Vagina (tissue), 2 donors: ENCODE measurements around the gene PLEKHA8. TPM values are rescaled to one million over a fixed set of nuclear protein-coding genes. Genes with fewer than 3 reads are reported as not detected.

Source experiments
- DNase-seq, 2 donors: peaks; one replicate each; pipeline ENCODE4 v3.0.0-alpha.2; 2017; ENCODE audit errors: extremely low spot score in 2 of 2
- H3K27ac ChIP-seq: fragments of 200-600 bp; sonication (generic); one replicate; pipeline ENCODE4 v1.5.1; 2019
- H3K27me3 ChIP-seq: fragments of 200-600 bp; sonication (generic); one replicate; pipeline ENCODE4 v1.5.1; 2019
- H3K36me3 ChIP-seq, 2 donors: fragments of 200-600 bp; sonication (generic); one replicate each; pipeline ENCODE4 v1.5.1; 2017 to 2019
- H3K4me1 ChIP-seq: fragments of 200-600 bp; sonication (generic); one replicate; pipeline ENCODE4 v1.5.1; 2019
- H3K4me3 ChIP-seq, 2 donors: fragments of 200-600 bp; sonication (generic); 1 replicate in 1 of 2; 2 replicates in 1 of 2; pipeline ENCODE4 v1.5.1; 2016 to 2019
- H3K9me3 ChIP-seq: fragments of 200-600 bp; sonication (generic); one replicate; pipeline ENCODE4 v1.5.1; 2019
- POLR2A ChIP-seq, 2 donors: fragments of 450-650 bp; IDR thresholded peaks; one replicate each; pipeline ENCODE4 v1.6.1; 2017; ENCODE audit warnings: antibody characterized with exemption in 2 of 2, mild to moderate bottlenecking in 2 of 2, moderate library complexity in 2 of 2
- POLR2AphosphoS5 ChIP-seq, 2 donors: sonication (generic); formaldehyde crosslinking; IDR thresholded peaks; one replicate each; pipeline ENCODE4 v1.9.0; 2017; ENCODE audit warnings: antibody characterized with exemption in 2 of 2, mild to moderate bottlenecking in 2 of 2, low read depth in 1 of 2; ENCODE audit not compliant: insufficient read depth in 1 of 2
- intact Hi-C: fragments of 100-400 bp; cut with DNase I; formaldehyde crosslinking; loops from one replicate; pipeline ENCODE4 v1.15.1; 2023
- total RNA-seq: library from RNA; depleted of rRNA; stranded (reverse); fragments of >200 nt; gene quantifications from one replicate; pipeline ENCODE4 v1.2.3, GENCODE V29; 2016
- TF ChIP-seq, protein P1 (sequence below), 3 experiments: fragments of 450-650 bp in 2 of 3; fragments of 200-600 bp in 1 of 3; sonication (generic) in 1 of 3; IDR thresholded peaks; one replicate each; pipeline ENCODE4 v1.5.1; 2017 to 2019; ENCODE audit warnings: antibody characterized with exemption in 3 of 3, mild to moderate bottlenecking in 2 of 3, moderate library complexity in 2 of 3

PLEKHA8 gene
- total RNA-seq, 1 donor from 2014 or later, result 12.3 TPM

DNA sequence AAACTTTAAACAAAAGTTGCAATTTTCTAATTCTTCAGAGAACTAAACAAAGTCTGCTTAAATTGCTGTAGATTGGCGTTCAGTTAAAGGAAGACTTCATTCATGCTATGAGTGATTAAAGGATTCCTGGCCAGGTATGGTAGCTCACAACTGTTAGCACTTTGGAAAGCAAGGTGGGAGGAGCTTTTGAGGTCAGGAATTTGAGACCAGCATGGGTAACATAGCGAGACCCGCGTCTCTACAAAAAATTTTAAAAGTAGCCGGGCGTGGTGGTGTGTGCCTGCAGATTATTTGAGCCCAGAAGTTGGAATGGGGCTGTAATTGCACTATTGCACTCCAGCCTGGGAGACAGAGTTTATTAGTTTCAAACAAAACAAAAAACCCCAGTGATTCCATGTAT is 25.1 kb upstream of the PLEKHA8 start:
- intact Hi-C loops, result no loop called here
- DNase-seq, result no peak
- H3K27ac ChIP-seq, result no peak overlapping the region
- no peaks in the 10 kb centered on the region for H3K9me3 ChIP-seq
- TF ChIP-seq, protein P1, sequence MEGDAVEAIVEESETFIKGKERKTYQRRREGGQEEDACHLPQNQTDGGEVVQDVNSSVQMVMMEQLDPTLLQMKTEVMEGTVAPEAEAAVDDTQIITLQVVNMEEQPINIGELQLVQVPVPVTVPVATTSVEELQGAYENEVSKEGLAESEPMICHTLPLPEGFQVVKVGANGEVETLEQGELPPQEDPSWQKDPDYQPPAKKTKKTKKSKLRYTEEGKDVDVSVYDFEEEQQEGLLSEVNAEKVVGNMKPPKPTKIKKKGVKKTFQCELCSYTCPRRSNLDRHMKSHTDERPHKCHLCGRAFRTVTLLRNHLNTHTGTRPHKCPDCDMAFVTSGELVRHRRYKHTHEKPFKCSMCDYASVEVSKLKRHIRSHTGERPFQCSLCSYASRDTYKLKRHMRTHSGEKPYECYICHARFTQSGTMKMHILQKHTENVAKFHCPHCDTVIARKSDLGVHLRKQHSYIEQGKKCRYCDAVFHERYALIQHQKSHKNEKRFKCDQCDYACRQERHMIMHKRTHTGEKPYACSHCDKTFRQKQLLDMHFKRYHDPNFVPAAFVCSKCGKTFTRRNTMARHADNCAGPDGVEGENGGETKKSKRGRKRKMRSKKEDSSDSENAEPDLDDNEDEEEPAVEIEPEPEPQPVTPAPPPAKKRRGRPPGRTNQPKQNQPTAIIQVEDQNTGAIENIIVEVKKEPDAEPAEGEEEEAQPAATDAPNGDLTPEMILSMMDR (IDR thresholded peaks at IDR 0.05), result no peak
- TF ChIP-seq POLR2A (IDR thresholded peaks at IDR 0.05) (no peak), POLR2AphosphoS5 (IDR thresholded peaks at IDR 0.05; ENCODE audit: insufficient read depth in 1 of 2, low read depth in 1 of 2) (no peak)
- H3K27me3 ChIP-seq, result no peaks in the 10 kb centered on the region
- no peaks in the 10 kb centered on the region for H3K4me1 ChIP-seq
- no peaks in the 10 kb centered on the region for H3K36me3 ChIP-seq
- H3K4me3 ChIP-seq, result no peak overlapping the region

DNA sequence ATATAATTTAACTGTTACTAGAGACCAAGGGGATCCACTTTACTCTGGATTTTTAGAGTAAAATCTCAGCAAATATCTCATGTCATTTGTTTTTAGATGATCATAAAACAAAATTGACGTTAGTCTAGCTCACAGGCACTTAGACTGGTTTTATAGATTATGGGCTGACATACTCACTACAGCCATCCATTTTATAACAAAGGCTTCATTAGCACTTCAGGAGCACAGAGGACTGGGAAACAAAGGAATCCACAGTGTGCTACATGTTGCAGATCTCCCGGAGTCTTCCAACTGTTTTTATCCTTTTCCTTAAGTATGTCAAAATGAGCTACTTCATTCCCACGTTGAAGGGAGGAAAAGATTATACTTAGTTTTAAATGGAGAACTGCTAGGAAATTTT is 22.7 kb upstream of the PLEKHA8 start:
- intact Hi-C loops, result no loop called here
- no peaks in the 10 kb centered on the region for H3K4me1 ChIP-seq
- no peak for DNase-seq
- TF ChIP-seq POLR2A (IDR thresholded peaks at IDR 0.05) (no peak), POLR2AphosphoS5 (IDR thresholded peaks at IDR 0.05; ENCODE audit: insufficient read depth in 1 of 2, low read depth in 1 of 2) (no peak)
- TF ChIP-seq, protein P1 (IDR thresholded peaks at IDR 0.05), result no peak
- no peak overlapping the region for H3K4me3 ChIP-seq
- H3K9me3 ChIP-seq, result no peaks in the 10 kb centered on the region
- H3K36me3 ChIP-seq, result no peaks in the 10 kb centered on the region
- H3K27ac ChIP-seq, result no peak overlapping the region
- H3K27me3 ChIP-seq, result no peaks in the 10 kb centered on the region

DNA sequence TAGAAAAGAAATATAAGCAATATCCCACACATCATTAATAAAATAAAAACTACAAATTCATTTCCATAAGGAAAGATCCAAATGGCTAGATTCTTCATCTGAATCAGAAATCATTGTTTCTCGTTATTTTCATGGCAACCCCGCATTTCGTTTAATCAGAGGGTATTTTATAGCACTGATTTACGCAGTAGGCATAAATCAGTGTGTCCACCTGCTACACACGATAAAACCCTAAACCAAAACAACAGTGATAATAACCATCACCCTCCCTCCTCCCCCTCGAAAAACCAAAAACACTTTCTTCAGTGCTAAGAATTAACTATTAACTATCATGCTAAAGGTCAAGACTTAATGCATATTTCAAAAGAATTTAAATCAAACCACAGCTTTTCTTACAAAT is 18.2 kb upstream of the PLEKHA8 start:
- Histone ChIP-seq H3K27ac (no peak overlapping the region), H3K4me1 (no peaks in the 10 kb centered on the region), H3K27me3 (no peaks in the 10 kb centered on the region), H3K9me3 (no peaks in the 10 kb centered on the region), H3K4me3 (no peak overlapping the region), H3K36me3 (peaks cover 0 to 5% of the 10 kb centered on the region in 2 donors)
- no peak for DNase-seq
- intact Hi-C loops, result no loop called here
- no peak for TF ChIP-seq POLR2AphosphoS5 (IDR thresholded peaks at IDR 0.05; ENCODE audit: insufficient read depth in 1 of 2, low read depth in 1 of 2)
- TF ChIP-seq, protein P1 (IDR thresholded peaks at IDR 0.05), result no peak
- no peak for TF ChIP-seq POLR2A (IDR thresholded peaks at IDR 0.05)

DNA sequence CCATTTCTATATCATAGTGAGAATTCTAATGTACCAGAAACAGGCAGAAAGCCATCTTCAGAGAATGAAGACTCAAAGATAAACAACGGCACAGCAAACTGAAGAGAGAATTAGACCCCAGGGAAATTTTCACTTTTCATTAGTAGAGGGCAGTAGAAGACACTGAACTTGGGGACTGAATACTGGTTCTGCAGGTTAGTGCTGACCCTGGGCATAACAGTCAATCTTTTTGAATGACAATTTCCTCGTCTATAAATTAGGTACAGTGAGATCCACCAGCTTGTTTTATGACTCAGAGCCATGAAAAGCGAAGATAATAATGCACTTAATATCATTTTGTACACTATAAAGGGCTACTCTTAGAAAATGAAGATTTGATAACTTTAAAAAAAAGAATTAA is 15.5 kb upstream of the PLEKHA8 start:
- H3K27me3 ChIP-seq, result no peaks in the 10 kb centered on the region
- H3K4me1 ChIP-seq, result no peaks in the 10 kb centered on the region
- intact Hi-C loops, result no loop called here
- no peaks in the 10 kb centered on the region for H3K9me3 ChIP-seq
- H3K36me3 ChIP-seq, result peaks cover 0 to 19% of the 10 kb centered on the region in 2 donors
- no peak overlapping the region for H3K27ac ChIP-seq
- H3K4me3 ChIP-seq, result no peak overlapping the region
- no peak for DNase-seq
- TF ChIP-seq, protein P1 (IDR thresholded peaks at IDR 0.05), result no peak
- no peak for TF ChIP-seq POLR2A (IDR thresholded peaks at IDR 0.05)
- no peak for TF ChIP-seq POLR2AphosphoS5 (IDR thresholded peaks at IDR 0.05; ENCODE audit: insufficient read depth in 1 of 2, low read depth in 1 of 2)

DNA sequence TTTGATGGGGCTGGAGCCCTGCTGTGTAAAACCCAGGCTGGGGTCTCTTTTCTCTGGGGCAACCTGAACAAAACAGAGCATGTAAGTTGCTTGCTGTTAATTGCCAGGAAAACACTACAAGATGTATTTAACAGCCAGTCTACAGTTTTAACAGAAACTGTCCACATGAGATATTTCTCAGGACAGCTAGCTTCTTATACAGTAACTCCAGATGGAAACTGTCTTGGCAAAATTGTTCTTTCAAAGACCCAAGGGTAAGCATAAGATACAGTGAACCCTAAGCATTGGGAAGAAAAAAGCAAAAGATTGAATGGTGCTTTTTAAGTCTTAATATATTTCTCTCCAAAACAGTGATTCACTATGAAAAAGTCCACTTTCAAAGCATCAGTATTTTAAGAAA is 9.8 kb upstream of the PLEKHA8 start:
- Histone ChIP-seq H3K4me1 (peaks cover 5% of the 10 kb centered on the region), H3K27ac (no peak overlapping the region), H3K9me3 (no peaks in the 10 kb centered on the region), H3K36me3 (peaks cover 0 to 20% of the 10 kb centered on the region in 2 donors), H3K27me3 (no peaks in the 10 kb centered on the region), H3K4me3 (no peak overlapping the region)
- no peak for TF ChIP-seq POLR2AphosphoS5 (IDR thresholded peaks at IDR 0.05; ENCODE audit: insufficient read depth in 1 of 2, low read depth in 1 of 2)
- no peak for DNase-seq
- intact Hi-C loops, result no loop called here
